Measurements from ENCODE around the gene TOM1.

DNA sequence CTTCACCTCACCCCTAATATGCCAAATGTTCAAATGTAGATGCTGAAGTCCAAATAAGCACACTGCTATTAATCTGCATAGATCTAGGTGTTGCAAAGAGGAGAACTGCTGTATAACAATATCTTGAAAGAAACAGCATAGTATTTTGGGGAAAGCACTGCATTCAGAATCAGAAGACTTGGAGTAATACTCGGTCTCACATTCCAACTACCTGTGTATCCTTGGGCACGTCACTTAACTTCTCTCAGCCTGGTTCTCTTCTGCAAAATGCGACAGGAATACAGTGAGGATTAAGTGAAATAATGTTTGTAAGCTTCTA lies 42.7 kb upstream of the TOM1 start:
- TF ChIP-seq, protein P1, sequence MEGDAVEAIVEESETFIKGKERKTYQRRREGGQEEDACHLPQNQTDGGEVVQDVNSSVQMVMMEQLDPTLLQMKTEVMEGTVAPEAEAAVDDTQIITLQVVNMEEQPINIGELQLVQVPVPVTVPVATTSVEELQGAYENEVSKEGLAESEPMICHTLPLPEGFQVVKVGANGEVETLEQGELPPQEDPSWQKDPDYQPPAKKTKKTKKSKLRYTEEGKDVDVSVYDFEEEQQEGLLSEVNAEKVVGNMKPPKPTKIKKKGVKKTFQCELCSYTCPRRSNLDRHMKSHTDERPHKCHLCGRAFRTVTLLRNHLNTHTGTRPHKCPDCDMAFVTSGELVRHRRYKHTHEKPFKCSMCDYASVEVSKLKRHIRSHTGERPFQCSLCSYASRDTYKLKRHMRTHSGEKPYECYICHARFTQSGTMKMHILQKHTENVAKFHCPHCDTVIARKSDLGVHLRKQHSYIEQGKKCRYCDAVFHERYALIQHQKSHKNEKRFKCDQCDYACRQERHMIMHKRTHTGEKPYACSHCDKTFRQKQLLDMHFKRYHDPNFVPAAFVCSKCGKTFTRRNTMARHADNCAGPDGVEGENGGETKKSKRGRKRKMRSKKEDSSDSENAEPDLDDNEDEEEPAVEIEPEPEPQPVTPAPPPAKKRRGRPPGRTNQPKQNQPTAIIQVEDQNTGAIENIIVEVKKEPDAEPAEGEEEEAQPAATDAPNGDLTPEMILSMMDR (IDR thresholded peaks at IDR 0.05; ENCODE audit: insufficient read depth, low read length) = no peak
- TF ChIP-seq SPI1 (IDR thresholded peaks at IDR 0.05; ENCODE audit: borderline replicate concordance, low read depth) (no peak), POLR2AphosphoS5 (IDR thresholded peaks at IDR 0.05; ENCODE audit: low read depth) (no peak), GABPA (IDR thresholded peaks at IDR 0.05; ENCODE audit: low read depth) (no peak)
